A204.1 (cell line): ENCODE data around the gene SACS.
A peak's percentile ranks its signal among the peaks of the same experiment; 100 is the strongest.
"Not testable (repeated sequence)": the region's sequence is repeated elsewhere in the genome, so short reads cannot be mapped to it uniquely, and the experiment has no call there.

Source experiments
- FAIRE-seq: peaks from 2 replicates; lab custom pipeline; 2012; peaks lifted over from hg19 to GRCh38; lab: Jason Lieb, UNC

Gene SACS

GRCh38 chr13:23414682-23415081, 18.8 kb downstream of the SACS start:
- no peak for FAIRE-seq

GRCh38 chr13:23411706-23412105, 21.8 kb downstream of the SACS start:
- no peak for FAIRE-seq

- no peak for FAIRE-seq
These were observed 22.3 kb downstream of the SACS start for GRCh38 chr13:23411220-23411619.

- FAIRE-seq: no peak
These were observed 25.5 kb downstream of the SACS start for GRCh38 chr13:23408026-23408425.

GRCh38 chr13:23401156-23401555, 32.3 kb downstream of the SACS start:
- not testable (repeated sequence) for FAIRE-seq

GRCh38 chr13:23399347-23399746, 34.2 kb downstream of the SACS start:
- FAIRE-seq: no peak

GRCh38 chr13:23394821-23395220, 38.7 kb downstream of the SACS start:
- FAIRE-seq: no peak

GRCh38 chr13:23392925-23393645, 40.4 kb downstream of the SACS start:
- FAIRE-seq: no peak

GRCh38 chr13:23392313-23392712, 41.2 kb downstream of the SACS start:
- no peak for FAIRE-seq

GRCh38 chr13:23391752-23392151, 41.8 kb downstream of the SACS start:
- FAIRE-seq: no peak

GRCh38 chr13:23386533-23386932, 47.0 kb downstream of the SACS start:
- FAIRE-seq: no peak

- no peak for FAIRE-seq
These were observed 47.6 kb downstream of the SACS start for GRCh38 chr13:23385931-23386330.

- FAIRE-seq: no peak
These were observed 49.4 kb downstream of the SACS start for GRCh38 chr13:23384111-23384510.

GRCh38 chr13:23383151-23383550, 50.4 kb downstream of the SACS start:
- no peak for FAIRE-seq

GRCh38 chr13:23381866-23382265, 51.6 kb downstream of the SACS start:
- FAIRE-seq: no peak

GRCh38 chr13:23380534-23380933, 53.0 kb downstream of the SACS start:
- no peak for FAIRE-seq

GRCh38 chr13:23377983-23378632, 55.4 kb downstream of the SACS start:
- FAIRE-seq: peak; percentile 85

GRCh38 chr13:23377579-23377978, 55.9 kb downstream of the SACS start:
- FAIRE-seq: no peak

- no peak for FAIRE-seq
These were observed 58.2 kb downstream of the SACS start for GRCh38 chr13:23375001-23375971.

GRCh38 chr13:23372264-23372906, 61.1 kb downstream of the SACS start:
- no peak for FAIRE-seq

- FAIRE-seq: no peak
These were observed 65.6 kb downstream of the SACS start for GRCh38 chr13:23367907-23368306.

- FAIRE-seq: no peak
These were observed 67.8 kb downstream of the SACS start for GRCh38 chr13:23365652-23366051.
